ENCODE measurements around the gene TUBB. TPM values are rescaled to one million over a fixed set of nuclear protein-coding genes. Genes with fewer than 3 reads are reported as not detected.
"Not testable (repeated sequence)": the region's sequence is repeated elsewhere in the genome, so short reads cannot be mapped to it uniquely, and the experiment has no call there.

Gene TUBB
- total RNA-seq, 1 donor from 2014 or later, result 1,190 TPM

- DNase-seq, result no peak
Observed at GRCh38 chr6:30719356-30719755, 796 bp upstream of the TUBB start.

GRCh38 chr6:30720738-30721197, 616 bp downstream of the TUBB start:
- DNase-seq, result peak; percentile 32

GRCh38 chr6:30721198-30722024, 1.3 kb downstream of the TUBB start:
- peak; percentile 84 for DNase-seq

GRCh38 chr6:30722025-30722279, 1.8 kb downstream of the TUBB start:
- DNase-seq, result not testable (repeated sequence)

GRCh38 chr6:30722280-30723112, 2.3 kb downstream of the TUBB start:
- peak; percentile 65 for DNase-seq

GRCh38 chr6:30723159-30723842, 3.1 kb downstream of the TUBB start:
- DNase-seq, result not testable (repeated sequence)

GRCh38 chr6:30723843-30724741, 3.9 kb downstream of the TUBB start:
- DNase-seq, result not testable (repeated sequence)

GRCh38 chr6:30724906-30725667, 4.9 kb downstream of the TUBB start:
- no peak for DNase-seq

GRCh38 chr6:30725713-30726505, 5.8 kb downstream of the TUBB start:
- no peak for DNase-seq

GRCh38 chr6:30726506-30727413, 6.6 kb downstream of the TUBB start:
- DNase-seq, result no peak

GRCh38 chr6:30727920-30728553, 7.9 kb downstream of the TUBB start:
- DNase-seq, result no peak

GRCh38 chr6:30730601-30731435, 10.7 kb downstream of the TUBB start:
- DNase-seq, result peak; percentile 49

- no peak for DNase-seq
Observed at GRCh38 chr6:30732237-30732943, 12.2 kb downstream of the TUBB start.

GRCh38 chr6:30735668-30736314, 15.6 kb downstream of the TUBB start:
- DNase-seq, result no peak

GRCh38 chr6:30738532-30738931, 18.4 kb downstream of the TUBB start:
- DNase-seq, result no peak

GRCh38 chr6:30740540-30740870, 20.4 kb downstream of the TUBB start:
- DNase-seq, result no peak

All from occipital lobe (tissue), 2 donors.